Nephron (organoid): ENCODE data around the gene SEC14L2.

Experiments
- H3K27ac Mint-ChIP-seq, 3 experiments: 2 replicates each; pipeline ENCODE4 v1.8.0; 2020; ENCODE audit warnings: mixed read lengths in 3 of 3, mild to moderate bottlenecking in 2 of 3, moderate library complexity in 1 of 3
- H3K27me3 Mint-ChIP-seq: 2 replicates; pipeline ENCODE4 v1.8.0; 2021; ENCODE audit warnings: low read depth, mild to moderate bottlenecking, moderate library complexity, mixed read lengths
- H3K36me3 Mint-ChIP-seq: 2 replicates; pipeline ENCODE4 v1.8.0; 2020; ENCODE audit warnings: low read depth, mixed read lengths
- H3K4me1 Mint-ChIP-seq: 2 replicates; pipeline ENCODE4 v1.8.0; 2020; ENCODE audit warnings: mixed read lengths
- H3K4me3 Mint-ChIP-seq, 3 experiments: 2 replicates each; pipeline ENCODE4 v1.8.0; 2020; ENCODE audit warnings: mild to moderate bottlenecking in 3 of 3, mixed read lengths in 3 of 3, moderate library complexity in 2 of 3
- H3K9me3 Mint-ChIP-seq: 2 replicates; pipeline ENCODE4 v1.8.0; 2020; ENCODE audit warnings: mixed read lengths
- TF ChIP-seq, protein P1 (sequence below), 3 experiments: fragments of 200-600 bp; sonication (generic); IDR thresholded peaks; one replicate each; pipeline ENCODE4 v1.5.0; 2021; ENCODE audit warnings: antibody characterized with exemption in 3 of 3; ENCODE audit not compliant: unreplicated experiment in 3 of 3

SEC14L2 gene

DNA sequence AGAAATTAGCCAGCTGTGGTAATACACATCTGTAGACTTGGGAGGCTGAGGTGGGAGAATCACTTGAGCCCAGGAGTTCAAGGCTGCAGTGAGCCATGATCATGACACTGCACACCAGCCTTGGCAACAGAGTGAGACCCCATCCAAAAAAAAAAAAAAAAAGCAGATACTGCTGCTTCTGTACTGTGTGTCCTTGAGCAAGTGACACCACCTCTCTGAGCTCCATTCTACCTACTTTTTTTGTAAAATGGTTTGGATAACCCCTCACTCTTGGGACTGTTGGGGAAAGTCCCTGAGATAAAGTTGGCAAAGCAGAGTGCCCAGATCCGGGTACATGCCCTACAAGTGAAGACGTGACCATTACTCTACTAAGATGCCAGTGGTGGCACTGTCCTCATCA is 72.3 kb downstream of the SEC14L2 start:
- Mint-ChIP-seq H3K4me1 (no peaks in the 10 kb centered on the region), H3K27ac (no peak overlapping the region), H3K9me3 (no peaks in the 10 kb centered on the region), H3K4me3 (no peak overlapping the region), H3K27me3 (peaks cover 36% of the 10 kb centered on the region), H3K36me3 (no peaks in the 10 kb centered on the region)
- TF ChIP-seq, protein P1, sequence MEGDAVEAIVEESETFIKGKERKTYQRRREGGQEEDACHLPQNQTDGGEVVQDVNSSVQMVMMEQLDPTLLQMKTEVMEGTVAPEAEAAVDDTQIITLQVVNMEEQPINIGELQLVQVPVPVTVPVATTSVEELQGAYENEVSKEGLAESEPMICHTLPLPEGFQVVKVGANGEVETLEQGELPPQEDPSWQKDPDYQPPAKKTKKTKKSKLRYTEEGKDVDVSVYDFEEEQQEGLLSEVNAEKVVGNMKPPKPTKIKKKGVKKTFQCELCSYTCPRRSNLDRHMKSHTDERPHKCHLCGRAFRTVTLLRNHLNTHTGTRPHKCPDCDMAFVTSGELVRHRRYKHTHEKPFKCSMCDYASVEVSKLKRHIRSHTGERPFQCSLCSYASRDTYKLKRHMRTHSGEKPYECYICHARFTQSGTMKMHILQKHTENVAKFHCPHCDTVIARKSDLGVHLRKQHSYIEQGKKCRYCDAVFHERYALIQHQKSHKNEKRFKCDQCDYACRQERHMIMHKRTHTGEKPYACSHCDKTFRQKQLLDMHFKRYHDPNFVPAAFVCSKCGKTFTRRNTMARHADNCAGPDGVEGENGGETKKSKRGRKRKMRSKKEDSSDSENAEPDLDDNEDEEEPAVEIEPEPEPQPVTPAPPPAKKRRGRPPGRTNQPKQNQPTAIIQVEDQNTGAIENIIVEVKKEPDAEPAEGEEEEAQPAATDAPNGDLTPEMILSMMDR (IDR thresholded peaks at IDR 0.05; ENCODE audit: unreplicated experiment in 3 of 3), result no peak

DNA sequence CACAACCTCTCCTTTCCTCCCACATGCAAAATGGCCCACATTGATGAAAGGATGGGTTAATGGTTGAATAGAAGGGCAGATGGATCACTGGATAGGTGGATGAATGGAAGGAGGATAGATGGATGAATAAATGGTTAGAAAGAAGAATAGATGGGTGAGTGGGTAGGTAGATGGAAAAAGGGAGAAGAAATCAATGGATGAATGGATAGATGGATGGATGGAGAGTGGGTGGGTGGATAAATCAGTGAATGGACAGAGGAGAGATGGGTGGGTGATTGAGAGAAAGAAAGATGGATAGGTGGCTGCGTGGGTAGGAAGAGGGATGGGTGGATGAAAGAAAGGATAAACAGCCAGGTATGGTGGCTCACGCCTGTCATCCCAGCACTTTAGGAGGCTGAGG is 73.8 kb downstream of the SEC14L2 start:
- Mint-ChIP-seq H3K9me3 (no peaks in the 10 kb centered on the region), H3K4me3 (no peak overlapping the region), H3K36me3 (no peaks in the 10 kb centered on the region), H3K27ac (no peak overlapping the region), H3K27me3 (peaks cover 27% of the 10 kb centered on the region), H3K4me1 (no peaks in the 10 kb centered on the region)
- TF ChIP-seq, protein P1 (IDR thresholded peaks at IDR 0.05; ENCODE audit: unreplicated experiment in 3 of 3), result no peak

DNA sequence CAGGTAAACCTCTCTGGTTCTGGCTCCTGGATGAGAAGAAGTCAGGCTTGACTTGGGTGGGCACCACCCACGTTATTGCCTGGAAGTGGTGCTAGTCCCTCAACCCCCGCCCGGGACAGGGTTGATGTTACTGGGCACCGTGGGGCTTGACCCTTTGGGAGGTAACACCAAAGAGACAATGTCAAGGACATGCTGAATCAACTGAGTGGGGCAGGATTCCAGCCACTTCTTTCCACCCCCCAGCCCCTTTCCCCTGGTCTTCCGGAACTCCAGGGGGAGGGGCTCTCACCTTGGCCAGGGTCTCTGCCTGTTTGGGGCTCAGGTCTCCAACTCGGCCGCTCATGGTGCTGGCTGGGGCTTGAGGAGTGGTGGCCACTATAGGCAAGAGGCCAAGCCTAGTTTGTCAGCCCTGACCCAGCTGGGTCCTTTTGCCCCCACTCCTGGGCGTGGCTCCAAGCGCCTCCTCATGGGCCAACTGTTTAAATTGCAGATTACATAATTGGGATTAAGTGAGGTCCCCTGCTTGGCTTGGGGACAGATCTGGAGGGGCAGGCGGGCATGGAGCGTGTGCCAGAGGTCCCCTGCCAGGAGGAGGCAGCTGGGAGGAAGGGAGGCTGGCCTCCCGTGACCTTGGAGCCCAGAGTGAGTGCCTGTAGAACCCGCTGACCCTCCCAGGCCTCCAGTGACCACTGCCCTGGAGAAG is 74.9 kb downstream of the SEC14L2 start, which contains the start of gene SEC14L3:
Gene SEC14L3 (minus strand): TSS at position 402 of the 703 bp plus-strand sequence. CDS start 59 bp downstream, at position 343.
- peaks cover 27% of the 10 kb centered on the region for H3K27me3 Mint-ChIP-seq
- H3K27ac Mint-ChIP-seq, result no peak within 1 kb of the TSS
- H3K36me3 Mint-ChIP-seq, result no peaks in the 10 kb centered on the region
- no peak within 1 kb of the TSS for H3K4me3 Mint-ChIP-seq
- TF ChIP-seq, protein P1 (IDR thresholded peaks at IDR 0.05; ENCODE audit: unreplicated experiment in 3 of 3), result no peak
- no peaks in the 10 kb centered on the region for H3K9me3 Mint-ChIP-seq
- H3K4me1 Mint-ChIP-seq, result no peaks in the 10 kb centered on the region

DNA sequence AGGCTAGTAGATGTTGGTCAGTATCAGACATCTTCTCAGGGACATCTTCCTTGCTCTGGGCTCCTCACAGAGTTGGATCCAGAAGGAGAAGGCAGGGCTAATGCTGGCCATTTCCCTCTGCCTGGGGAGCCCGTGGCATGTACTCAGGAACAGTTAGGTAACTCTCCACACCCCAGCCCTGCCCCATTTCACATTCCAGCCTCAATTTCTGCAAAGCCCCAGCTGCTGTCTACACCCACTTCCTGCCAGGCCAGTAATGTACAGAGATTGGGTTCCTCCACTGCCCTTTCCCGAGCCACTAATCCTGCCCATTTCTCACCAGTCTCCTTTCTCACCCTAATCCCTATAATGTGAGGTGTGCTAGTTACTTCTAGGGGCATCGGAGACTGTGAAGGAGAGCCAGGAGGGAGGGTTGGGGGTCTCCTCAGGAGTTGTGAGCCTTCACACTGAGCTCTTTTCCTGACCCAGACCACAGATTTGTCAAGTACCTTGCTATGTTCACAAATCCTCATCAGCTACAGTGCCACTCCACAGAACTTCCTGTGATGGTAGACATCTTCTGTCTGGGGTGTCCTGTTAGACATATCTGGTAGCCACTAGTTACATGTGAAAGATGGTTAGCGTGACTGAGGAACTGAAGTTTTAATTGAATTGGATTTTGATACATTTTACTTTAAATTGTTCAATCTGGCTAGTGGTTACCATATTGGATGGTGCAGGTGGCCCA is 76.3 kb downstream of the SEC14L2 start:
- H3K36me3 Mint-ChIP-seq, result no peaks in the 10 kb centered on the region
- no peaks in the 10 kb centered on the region for H3K4me1 Mint-ChIP-seq
- H3K27me3 Mint-ChIP-seq, result peaks cover 26% of the 10 kb centered on the region
- TF ChIP-seq, protein P1 (IDR thresholded peaks at IDR 0.05; ENCODE audit: unreplicated experiment in 3 of 3), result no peak
- no peak overlapping the region for H3K27ac Mint-ChIP-seq
- H3K4me3 Mint-ChIP-seq, result no peak overlapping the region
- no peaks in the 10 kb centered on the region for H3K9me3 Mint-ChIP-seq

DNA sequence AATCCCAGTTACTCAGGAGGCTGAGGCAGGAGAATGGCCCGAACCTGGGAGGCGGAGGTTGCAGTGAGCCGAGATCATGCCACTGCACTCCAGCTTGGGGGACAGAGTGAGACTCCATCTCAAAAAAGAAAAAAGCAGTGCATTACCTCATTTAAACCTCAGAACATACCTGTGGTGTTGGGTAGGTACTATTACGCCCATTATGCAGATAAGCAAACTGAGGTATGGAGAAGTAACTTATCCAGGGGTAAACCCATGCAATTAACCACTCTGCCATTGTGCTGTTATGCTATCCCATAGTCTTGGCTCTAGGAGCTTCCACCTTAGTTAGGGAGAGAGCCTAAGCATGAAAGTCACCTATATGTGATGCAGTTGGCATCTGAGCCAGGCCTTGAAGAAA is 77.3 kb downstream of the SEC14L2 start:
- Mint-ChIP-seq H3K4me1 (no peaks in the 10 kb centered on the region), H3K27ac (no peak overlapping the region), H3K36me3 (no peaks in the 10 kb centered on the region), H3K4me3 (no peak overlapping the region), H3K9me3 (no peaks in the 10 kb centered on the region), H3K27me3 (peaks cover 30% of the 10 kb centered on the region)
- TF ChIP-seq, protein P1 (IDR thresholded peaks at IDR 0.05; ENCODE audit: unreplicated experiment in 3 of 3), result no peak
